HepG2 (cell line): ENCODE results near the gene EPHX1. TPM values are rescaled to one million over a fixed set of nuclear protein-coding genes. Genes with fewer than 3 reads are reported as not detected.
A peak's percentile ranks its signal among the peaks of the same experiment; 100 is the strongest.

ENCODE experiments used
- ARID3A ChIP-seq: IDR thresholded peaks from 2 replicates; pipeline ENCODE4 v1.6.1; 2012; ENCODE audit warnings: low read depth, low read length, improper control_type of control experiment
- CHD4 ChIP-seq: fragments of 200-600 bp; sonication (generic); IDR thresholded peaks from 2 replicates; pipeline ENCODE4 v1.7.0; 2017; ENCODE audit warnings: mild to moderate bottlenecking, low read length, borderline replicate concordance
- HIVEP1 ChIP-seq: sonication (generic); formaldehyde crosslinking; IDR thresholded peaks from 2 replicates; pipeline ENCODE4 v1.4.0; 2020; ENCODE audit warnings: mild to moderate bottlenecking, missing genetic modification reagents
- JUN ChIP-seq: sonication (generic); formaldehyde crosslinking; IDR thresholded peaks from 2 replicates; pipeline ENCODE4 v1.4.0; 2020; ENCODE audit warnings: mild to moderate bottlenecking, missing genetic modification reagents
- KAT2B ChIP-seq: fragments of 150-350 bp; IDR thresholded peaks from 2 replicates; pipeline ENCODE4 v1.6.1; 2014; ENCODE audit warnings: low read depth, low read length, borderline replicate concordance
- KMT2A ChIP-seq: sonication (generic); formaldehyde crosslinking; IDR thresholded peaks from 2 replicates; pipeline ENCODE4 v1.4.0; 2020; ENCODE audit warnings: missing genetic modification reagents
- MTA3 ChIP-seq: sonication (generic); formaldehyde crosslinking; IDR thresholded peaks from 2 replicates; pipeline ENCODE4 v1.4.0; 2020; ENCODE audit warnings: missing genetic modification reagents
- MTF1 ChIP-seq: sonication (generic); formaldehyde crosslinking; IDR thresholded peaks from 2 replicates; pipeline ENCODE4 v1.5.0; 2020; ENCODE audit warnings: missing genetic modification reagents
- NFATC3 ChIP-seq: sonication (generic); formaldehyde crosslinking; IDR thresholded peaks from 2 replicates; pipeline ENCODE4 v1.5.1; 2020; ENCODE audit warnings: mild to moderate bottlenecking, missing genetic modification reagents
- RFXAP ChIP-seq: sonication (generic); formaldehyde crosslinking; IDR thresholded peaks from 2 replicates; pipeline ENCODE4 v1.4.0; 2020; ENCODE audit warnings: missing genetic modification reagents, borderline replicate concordance
- SMAD9 ChIP-seq: sonication (generic); formaldehyde crosslinking; IDR thresholded peaks from 2 replicates; pipeline ENCODE4 v1.5.1; 2020; ENCODE audit warnings: mild to moderate bottlenecking, missing genetic modification reagents
- TOE1 ChIP-seq: sonication (generic); formaldehyde crosslinking; IDR thresholded peaks from 2 replicates; pipeline ENCODE4 v1.4.0; 2020; ENCODE audit warnings: mild to moderate bottlenecking, missing genetic modification reagents
- ZFP36 ChIP-seq: fragments of 150-350 bp; IDR thresholded peaks from 2 replicates; pipeline ENCODE4 v1.6.1; 2018; ENCODE audit warnings: borderline replicate concordance, low read length, low read depth; ENCODE audit not compliant: partially characterized antibody
- ZNF10 ChIP-seq: sonication (generic); formaldehyde crosslinking; IDR thresholded peaks from 2 replicates; pipeline ENCODE4 v1.4.0; 2020; ENCODE audit warnings: mild to moderate bottlenecking, low read depth, missing genetic modification reagents, borderline replicate concordance
- ZNF264 ChIP-seq: sonication (generic); formaldehyde crosslinking; IDR thresholded peaks from 2 replicates; pipeline ENCODE4 v1.4.0; 2020; ENCODE audit warnings: missing genetic modification reagents
- ZNF549 ChIP-seq: sonication (generic); formaldehyde crosslinking; IDR thresholded peaks from 2 replicates; pipeline ENCODE4 v1.5.0; 2020; ENCODE audit warnings: missing genetic modification reagents
- ZNF768 ChIP-seq: sonication (generic); formaldehyde crosslinking; IDR thresholded peaks from 2 replicates; pipeline ENCODE4 v1.4.0; 2020; ENCODE audit warnings: missing genetic modification reagents
- ZNF788 ChIP-seq: sonication (generic); formaldehyde crosslinking; IDR thresholded peaks from 2 replicates; pipeline ENCODE4 v1.5.0; 2020; ENCODE audit warnings: mild to moderate bottlenecking, missing genetic modification reagents, borderline replicate concordance
- polyA plus RNA-seq, 8 experiments: library from polyadenylated mRNA; depleted of rRNA in 3 of 8; stranded (reverse) in 7 of 8; unstranded in 1 of 8; fragments of >200 nt; fragmentation: Illumina TruSeq in 4 of 8; extraction: Trizol in 4 of 8; gene quantifications; 2 replicates each; pipeline versions ENCODE4 v1.2.1 to v1.2.3, GENCODE V29; 2011 to 2016; ENCODE audit warnings: low read depth in 4 of 8, missing spikeins in 1 of 8, mixed read lengths in 1 of 8; ENCODE audit not compliant: insufficient read depth in 1 of 8
- total RNA-seq, 5 experiments: library from RNA; depleted of rRNA; stranded (reverse); fragments of >200 nt; fragmentation: Illumina TruSeq; extraction: Trizol; gene quantifications; 2 replicates each; pipeline ENCODE4 v1.2.3, GENCODE V29; 2016; ENCODE audit warnings: low read depth in 1 of 5
- TF ChIP-seq, protein P1 (sequence below): sonication (generic); formaldehyde crosslinking; IDR thresholded peaks from 2 replicates; pipeline ENCODE4 v1.4.0; 2020; ENCODE audit warnings: missing genetic modification reagents
- TF ChIP-seq, protein P2 (sequence below): sonication (generic); formaldehyde crosslinking; conservative IDR thresholded peaks from 2 replicates; pipeline ENCODE4 v1.4.0; 2020; ENCODE audit warnings: missing genetic modification reagents
- TF ChIP-seq, protein P3 (sequence below): sonication (generic); formaldehyde crosslinking; IDR thresholded peaks from 2 replicates; pipeline ENCODE4 v1.8.0; 2022; ENCODE audit warnings: missing genetic modification reagents, mild to moderate bottlenecking, borderline replicate concordance

The EPHX1 gene
- total and polyA plus RNA-seq, 2 of the 13 experiments (the other 11 are each of a cell fraction or from before 2014, with no cell fraction given) = 27.7 to 36.5 TPM

DNA sequence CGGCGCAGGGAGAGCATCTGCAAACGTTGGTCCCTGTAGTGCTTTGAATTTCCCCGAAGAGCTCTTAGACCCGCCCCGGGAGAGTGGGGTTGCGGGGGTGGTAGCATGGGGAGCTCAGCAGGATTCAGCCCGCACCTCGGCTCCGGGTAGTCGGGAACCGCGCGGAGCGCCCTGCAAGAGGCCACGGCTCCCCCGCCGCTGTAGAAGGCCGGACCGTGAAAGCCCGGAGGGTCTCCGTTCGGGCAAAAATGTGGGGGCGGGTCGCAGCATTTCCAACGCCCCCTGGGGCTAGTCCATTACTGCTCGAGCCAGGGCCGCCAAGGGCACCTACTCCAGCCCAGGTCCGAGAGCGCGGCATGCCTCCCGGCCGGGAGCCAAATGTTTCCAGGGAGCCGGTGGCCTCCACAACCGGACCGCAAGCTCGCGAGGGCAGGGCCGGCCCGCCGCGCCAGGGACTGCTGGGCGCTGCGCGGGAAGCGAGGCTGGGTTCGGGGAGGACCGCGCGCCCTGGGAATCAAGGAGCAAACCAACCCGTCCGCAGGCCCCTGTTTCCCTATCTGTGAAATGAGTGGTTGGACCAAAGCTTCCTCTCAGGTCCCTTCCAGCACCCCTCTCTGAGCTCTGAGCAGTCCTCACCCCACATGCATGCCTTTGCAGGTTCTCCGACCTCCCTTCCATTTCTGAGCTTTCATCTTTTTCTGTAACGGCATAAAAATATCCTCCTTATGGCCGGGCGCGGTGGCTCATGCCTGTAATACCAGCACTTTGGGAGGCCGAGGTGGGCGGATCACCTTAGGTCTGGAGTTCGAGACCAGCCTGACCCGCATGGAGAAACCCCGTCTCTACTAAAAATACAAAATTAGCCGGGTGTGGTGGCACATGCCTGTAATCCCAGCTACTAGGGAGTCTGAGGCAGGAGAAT is 73.0 kb downstream of the EPHX1 start (continued):
- no peak for TF ChIP-seq ARID3A
- no peak for TF ChIP-seq JUN (CRISPR knock-in tag)
- TF ChIP-seq KMT2A (CRISPR knock-in tag) = no peak
- TF ChIP-seq, protein P1, sequence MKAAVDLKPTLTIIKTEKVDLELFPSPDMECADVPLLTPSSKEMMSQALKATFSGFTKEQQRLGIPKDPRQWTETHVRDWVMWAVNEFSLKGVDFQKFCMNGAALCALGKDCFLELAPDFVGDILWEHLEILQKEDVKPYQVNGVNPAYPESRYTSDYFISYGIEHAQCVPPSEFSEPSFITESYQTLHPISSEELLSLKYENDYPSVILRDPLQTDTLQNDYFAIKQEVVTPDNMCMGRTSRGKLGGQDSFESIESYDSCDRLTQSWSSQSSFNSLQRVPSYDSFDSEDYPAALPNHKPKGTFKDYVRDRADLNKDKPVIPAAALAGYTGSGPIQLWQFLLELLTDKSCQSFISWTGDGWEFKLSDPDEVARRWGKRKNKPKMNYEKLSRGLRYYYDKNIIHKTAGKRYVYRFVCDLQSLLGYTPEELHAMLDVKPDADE (CRISPR knock-in tag) = no peak
- TF ChIP-seq TOE1 (CRISPR knock-in tag) = no peak
- no peak for TF ChIP-seq RFXAP (CRISPR knock-in tag)
- no peak for TF ChIP-seq CHD4
- no peak for TF ChIP-seq ZNF10 (CRISPR knock-in tag)
- no peak for TF ChIP-seq HIVEP1 (CRISPR knock-in tag)
- TF ChIP-seq SMAD9 = no peak
- TF ChIP-seq, protein P2, sequence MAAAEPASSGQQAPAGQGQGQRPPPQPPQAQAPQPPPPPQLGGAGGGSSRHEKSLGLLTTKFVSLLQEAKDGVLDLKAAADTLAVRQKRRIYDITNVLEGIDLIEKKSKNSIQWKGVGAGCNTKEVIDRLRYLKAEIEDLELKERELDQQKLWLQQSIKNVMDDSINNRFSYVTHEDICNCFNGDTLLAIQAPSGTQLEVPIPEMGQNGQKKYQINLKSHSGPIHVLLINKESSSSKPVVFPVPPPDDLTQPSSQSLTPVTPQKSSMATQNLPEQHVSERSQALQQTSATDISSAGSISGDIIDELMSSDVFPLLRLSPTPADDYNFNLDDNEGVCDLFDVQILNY (CRISPR knock-in tag) = no peak
- peak; percentile 38; the same call in 1 of the 2 replicates for TF ChIP-seq ZNF768 (CRISPR knock-in tag)
- TF ChIP-seq ZNF549 = peak; percentile 8; the same call in 1 of the 2 replicates
- TF ChIP-seq MTF1 (CRISPR knock-in tag) = 0 out of 2 replicates have a peak, but pooled peaks have one; percentile 55
- TF ChIP-seq, protein P3, sequence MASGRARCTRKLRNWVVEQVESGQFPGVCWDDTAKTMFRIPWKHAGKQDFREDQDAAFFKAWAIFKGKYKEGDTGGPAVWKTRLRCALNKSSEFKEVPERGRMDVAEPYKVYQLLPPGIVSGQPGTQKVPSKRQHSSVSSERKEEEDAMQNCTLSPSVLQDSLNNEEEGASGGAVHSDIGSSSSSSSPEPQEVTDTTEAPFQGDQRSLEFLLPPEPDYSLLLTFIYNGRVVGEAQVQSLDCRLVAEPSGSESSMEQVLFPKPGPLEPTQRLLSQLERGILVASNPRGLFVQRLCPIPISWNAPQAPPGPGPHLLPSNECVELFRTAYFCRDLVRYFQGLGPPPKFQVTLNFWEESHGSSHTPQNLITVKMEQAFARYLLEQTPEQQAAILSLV (CRISPR knock-in tag) = no peak
- TF ChIP-seq ZNF788 (CRISPR knock-in tag) = 0 out of 2 replicates have a peak, but pooled peaks have one; percentile 24
- TF ChIP-seq ZFP36 = no peak
- TF ChIP-seq NFATC3 (CRISPR knock-in tag) = no peak
- TF ChIP-seq KAT2B = no peak
- no peak for TF ChIP-seq ZNF264
- no peak for TF ChIP-seq MTA3
